ENCODE data around the gene CELA3A.
"Not testable (repeated sequence)": the region's sequence is repeated elsewhere in the genome, so short reads cannot be mapped to it uniquely, and the experiment has no call there.

GRCh38 chr1:21975296-21975695 lies 26.2 kb upstream of the CELA3A start:
- TF ChIP-seq, protein P1, sequence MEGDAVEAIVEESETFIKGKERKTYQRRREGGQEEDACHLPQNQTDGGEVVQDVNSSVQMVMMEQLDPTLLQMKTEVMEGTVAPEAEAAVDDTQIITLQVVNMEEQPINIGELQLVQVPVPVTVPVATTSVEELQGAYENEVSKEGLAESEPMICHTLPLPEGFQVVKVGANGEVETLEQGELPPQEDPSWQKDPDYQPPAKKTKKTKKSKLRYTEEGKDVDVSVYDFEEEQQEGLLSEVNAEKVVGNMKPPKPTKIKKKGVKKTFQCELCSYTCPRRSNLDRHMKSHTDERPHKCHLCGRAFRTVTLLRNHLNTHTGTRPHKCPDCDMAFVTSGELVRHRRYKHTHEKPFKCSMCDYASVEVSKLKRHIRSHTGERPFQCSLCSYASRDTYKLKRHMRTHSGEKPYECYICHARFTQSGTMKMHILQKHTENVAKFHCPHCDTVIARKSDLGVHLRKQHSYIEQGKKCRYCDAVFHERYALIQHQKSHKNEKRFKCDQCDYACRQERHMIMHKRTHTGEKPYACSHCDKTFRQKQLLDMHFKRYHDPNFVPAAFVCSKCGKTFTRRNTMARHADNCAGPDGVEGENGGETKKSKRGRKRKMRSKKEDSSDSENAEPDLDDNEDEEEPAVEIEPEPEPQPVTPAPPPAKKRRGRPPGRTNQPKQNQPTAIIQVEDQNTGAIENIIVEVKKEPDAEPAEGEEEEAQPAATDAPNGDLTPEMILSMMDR (IDR thresholded peaks at IDR 0.05; ENCODE audit: insufficient read depth, low read depth, low read length) = not testable (repeated sequence)
- not testable (repeated sequence) for TF ChIP-seq EZH2 (IDR thresholded peaks at IDR 0.05; ENCODE audit: insufficient read depth, low read length)

Measured in astrocyte (in vitro differentiated cells and primary cell).